ENCODE results near the gene RSPRY1.

RSPRY1 gene

GRCh38 chr16:57251352-57251751 lies 65.2 kb downstream of the RSPRY1 start:
- TF ChIP-seq, protein P1, sequence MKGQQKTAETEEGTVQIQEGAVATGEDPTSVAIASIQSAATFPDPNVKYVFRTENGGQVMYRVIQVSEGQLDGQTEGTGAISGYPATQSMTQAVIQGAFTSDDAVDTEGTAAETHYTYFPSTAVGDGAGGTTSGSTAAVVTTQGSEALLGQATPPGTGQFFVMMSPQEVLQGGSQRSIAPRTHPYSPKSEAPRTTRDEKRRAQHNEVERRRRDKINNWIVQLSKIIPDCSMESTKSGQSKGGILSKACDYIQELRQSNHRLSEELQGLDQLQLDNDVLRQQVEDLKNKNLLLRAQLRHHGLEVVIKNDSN (IDR thresholded peaks at IDR 0.05), result no peak
- no peak for TF ChIP-seq TAF1 (IDR thresholded peaks at IDR 0.05; ENCODE audit: low read depth)
- TF ChIP-seq EGR1 (IDR thresholded peaks at IDR 0.05), result no peak
- no peak for TF ChIP-seq REST (IDR thresholded peaks at IDR 0.05; ENCODE audit: low read depth)
- TF ChIP-seq, protein P2, sequence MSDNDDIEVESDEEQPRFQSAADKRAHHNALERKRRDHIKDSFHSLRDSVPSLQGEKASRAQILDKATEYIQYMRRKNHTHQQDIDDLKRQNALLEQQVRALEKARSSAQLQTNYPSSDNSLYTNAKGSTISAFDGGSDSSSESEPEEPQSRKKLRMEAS (IDR thresholded peaks at IDR 0.05), result no peak
- no peak for TF ChIP-seq CEBPB (IDR thresholded peaks at IDR 0.05)
- TF ChIP-seq TEAD4 (IDR thresholded peaks at IDR 0.05), result no peak
- no peak for TF ChIP-seq YY1 (IDR thresholded peaks at IDR 0.05; ENCODE audit: low read depth)
- TF ChIP-seq TCF12 (IDR thresholded peaks at IDR 0.05; ENCODE audit: low read depth), result no peak
- no peak for TF ChIP-seq ZBTB7A (IDR thresholded peaks at IDR 0.05; ENCODE audit: low read depth)
- no peak for TF ChIP-seq RAD21 (IDR thresholded peaks at IDR 0.05; ENCODE audit: low read depth)
- no peak for TF ChIP-seq CREB1 (IDR thresholded peaks at IDR 0.05; ENCODE audit: low read depth)
- no peak for TF ChIP-seq FOXM1 (IDR thresholded peaks at IDR 0.05; ENCODE audit: borderline replicate concordance, low read depth)
- no peak for TF ChIP-seq EP300 (IDR thresholded peaks at IDR 0.05; ENCODE audit: borderline replicate concordance)
- TF ChIP-seq NFIC (IDR thresholded peaks at IDR 0.05), result no peak

- TF ChIP-seq, protein P1 (IDR thresholded peaks at IDR 0.05), result no peak
- TF ChIP-seq NFIC (IDR thresholded peaks at IDR 0.05) (no peak), TCF12 (IDR thresholded peaks at IDR 0.05; ENCODE audit: low read depth) (no peak), EP300 (IDR thresholded peaks at IDR 0.05; ENCODE audit: borderline replicate concordance) (no peak), EGR1 (IDR thresholded peaks at IDR 0.05) (no peak), CEBPB (IDR thresholded peaks at IDR 0.05) (no peak), CREB1 (IDR thresholded peaks at IDR 0.05; ENCODE audit: low read depth) (no peak), ZBTB7A (IDR thresholded peaks at IDR 0.05; ENCODE audit: low read depth) (no peak), RAD21 (IDR thresholded peaks at IDR 0.05; ENCODE audit: low read depth) (no peak), TAF1 (IDR thresholded peaks at IDR 0.05; ENCODE audit: low read depth) (no peak), TEAD4 (IDR thresholded peaks at IDR 0.05) (no peak)
- TF ChIP-seq, protein P2 (IDR thresholded peaks at IDR 0.05), result no peak
Measured at GRCh38 chr16:57252148-57252721, 66.1 kb downstream of the RSPRY1 start.

- no peak for TF ChIP-seq YY1 (IDR thresholded peaks at IDR 0.05; ENCODE audit: low read depth)
Measured at GRCh38 chr16:57253466-57253865, 67.3 kb downstream of the RSPRY1 start.

GRCh38 chr16:57255686-57256415 lies 69.7 kb downstream of the RSPRY1 start:
- TF ChIP-seq CEBPB (IDR thresholded peaks at IDR 0.05), result no peak
- no peak for TF ChIP-seq ZBTB7A (IDR thresholded peaks at IDR 0.05; ENCODE audit: low read depth)
- TF ChIP-seq REST (IDR thresholded peaks at IDR 0.05; ENCODE audit: low read depth), result no peak
- no peak for TF ChIP-seq RAD21 (IDR thresholded peaks at IDR 0.05; ENCODE audit: low read depth)
- no peak for TF ChIP-seq YY1 (IDR thresholded peaks at IDR 0.05; ENCODE audit: low read depth)
- TF ChIP-seq EGR1 (IDR thresholded peaks at IDR 0.05), result no peak
- TF ChIP-seq FOXM1 (IDR thresholded peaks at IDR 0.05; ENCODE audit: borderline replicate concordance, low read depth), result no peak

DNA sequence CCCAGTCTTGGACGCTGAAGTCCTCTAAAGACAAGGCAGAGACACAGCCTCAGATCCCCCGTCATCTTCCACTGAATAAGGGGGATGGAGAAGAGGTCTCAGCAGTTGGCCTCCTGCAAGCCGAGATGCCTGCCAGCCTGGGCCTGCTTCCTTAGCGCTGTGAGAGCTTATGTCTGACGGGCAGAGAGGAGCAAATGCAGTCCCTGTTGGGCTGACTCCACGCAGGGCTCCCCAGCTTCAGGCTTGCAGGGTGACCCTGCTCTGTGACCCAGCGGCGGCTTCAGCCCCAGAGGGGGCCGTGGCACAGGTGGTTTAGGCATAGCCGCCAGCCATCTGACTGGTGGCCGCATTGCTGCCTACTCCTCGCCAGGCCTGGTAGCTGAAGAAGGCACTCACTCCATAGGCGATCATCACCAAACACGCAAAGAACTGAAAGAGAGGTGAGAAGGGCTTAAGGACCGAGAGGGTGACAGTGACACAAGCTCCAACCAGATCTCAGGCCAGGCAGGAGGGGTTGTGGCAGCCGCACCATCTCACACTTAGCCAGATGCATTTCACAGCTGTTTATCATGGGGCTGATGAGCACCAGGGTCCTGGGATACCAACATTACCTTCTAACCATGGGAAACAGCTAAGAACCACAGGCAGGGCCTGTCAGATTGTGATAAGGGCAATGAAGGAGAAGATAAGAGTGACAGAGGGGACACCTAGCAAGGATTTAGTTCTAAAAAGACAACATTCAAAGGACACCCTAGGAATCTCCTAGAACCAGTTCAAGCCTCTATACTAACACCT lies 70.7 kb downstream of the RSPRY1 start:
- TF ChIP-seq TEAD4 (IDR thresholded peaks at IDR 0.05), result no peak
